ENCODE data around the gene CCDC14. TPM values are rescaled to one million over a fixed set of nuclear protein-coding genes. Genes with fewer than 3 reads are reported as not detected.
"Not testable (repeated sequence)": the region's sequence is repeated elsewhere in the genome, so short reads cannot be mapped to it uniquely, and the experiment has no call there.

The CCDC14 gene
- total RNA-seq, 3 donors from 2014 or later (not counting 1 experiment from before 2014, with no cell fraction given), result 34.7 to 38.5 (median 37.8) TPM

- no peak overlapping the region for H3K27ac ChIP-seq (ENCODE audit: low read length)
- H3K36me3 Mint-ChIP-seq, result no peaks in the 10 kb centered on the region
- H3K27me3 ChIP-seq (ENCODE audit: control insufficient read depth, insufficient read depth, low read length), result no peaks in the 10 kb centered on the region
- no peaks in the 10 kb centered on the region for H3K9me3 ChIP-seq (ENCODE audit: control insufficient read depth, insufficient read depth, low read length)
- no peaks in the 10 kb centered on the region for H3K4me1 ChIP-seq (ENCODE audit: control insufficient read depth, insufficient read depth, low read length)
- no peak overlapping the region for H3K27ac Mint-ChIP-seq
- no peaks in the 10 kb centered on the region for H3K4me1 Mint-ChIP-seq
- no peaks in the 10 kb centered on the region for H3K36me3 ChIP-seq (ENCODE audit: control insufficient read depth, insufficient read depth, low read length)
- intact Hi-C loops (cut with micrococcal nuclease), result no loop called here
- H3K4me3 Mint-ChIP-seq, result no peak overlapping the region
- H3K9me3 Mint-ChIP-seq, result no peaks in the 10 kb centered on the region
- no peak for DNase-seq
- ATAC-seq, result no peak
- TF ChIP-seq CTCF (IDR thresholded peaks at IDR 0.05), result no peak
- H3K27me3 Mint-ChIP-seq (ENCODE audit: low read depth in 2 of 2), result peaks cover 28 to 57% of the 10 kb centered on the region in 2 donors
- H3K4me3 ChIP-seq (ENCODE audit: low read length), result no peak overlapping the region
Measured at GRCh38 chr3:123971406-123971805, 10.4 kb upstream of the CCDC14 start.

GRCh38 chr3:123967260-123967659 is 6.2 kb upstream of the CCDC14 start:
- H3K36me3 Mint-ChIP-seq; H3K27ac ChIP-seq (ENCODE audit: low read length); H3K9me3 Mint-ChIP-seq; H3K4me1 Mint-ChIP-seq; H3K27me3 ChIP-seq (ENCODE audit: control insufficient read depth, insufficient read depth, low read length); H3K4me1 ChIP-seq (ENCODE audit: control insufficient read depth, insufficient read depth, low read length); H3K4me3 ChIP-seq (ENCODE audit: low read length); H3K9me3 ChIP-seq (ENCODE audit: control insufficient read depth, insufficient read depth, low read length); ATAC-seq; H3K36me3 ChIP-seq (ENCODE audit: control insufficient read depth, insufficient read depth, low read length); H3K4me3 Mint-ChIP-seq; intact Hi-C loops (cut with micrococcal nuclease); DNase-seq; H3K27ac Mint-ChIP-seq: not testable (repeated sequence)
- 69% methylated on average over 2 of the region's 2 CpGs for WGBS (ENCODE audit: insufficient coverage)
- peaks cover 23 to 44% of the 10 kb centered on the region in 2 donors for H3K27me3 Mint-ChIP-seq (ENCODE audit: low read depth in 2 of 2)

GRCh38 chr3:123966799-123967198 is 5.8 kb upstream of the CCDC14 start:
- H3K36me3 ChIP-seq (ENCODE audit: control insufficient read depth, insufficient read depth, low read length); intact Hi-C loops (cut with micrococcal nuclease); DNase-seq; H3K4me3 ChIP-seq (ENCODE audit: low read length); H3K27ac Mint-ChIP-seq; H3K27me3 ChIP-seq (ENCODE audit: control insufficient read depth, insufficient read depth, low read length); H3K27ac ChIP-seq (ENCODE audit: low read length); H3K9me3 ChIP-seq (ENCODE audit: control insufficient read depth, insufficient read depth, low read length); H3K4me1 ChIP-seq (ENCODE audit: control insufficient read depth, insufficient read depth, low read length); H3K4me1 Mint-ChIP-seq; H3K9me3 Mint-ChIP-seq; H3K4me3 Mint-ChIP-seq; H3K36me3 Mint-ChIP-seq: not testable (repeated sequence)
- peak; percentile 48 to 65 (median 52) for ATAC-seq
- H3K27me3 Mint-ChIP-seq (ENCODE audit: low read depth in 2 of 2), result peaks cover 21 to 39% of the 10 kb centered on the region in 2 donors
- WGBS (ENCODE audit: insufficient coverage), result no CpG with 5 or more reads among the region's 1 CpG

GRCh38 chr3:123964793-123965192 is 3.8 kb upstream of the CCDC14 start:
- H3K4me3 Mint-ChIP-seq; intact Hi-C loops (cut with micrococcal nuclease); H3K36me3 ChIP-seq (ENCODE audit: control insufficient read depth, insufficient read depth, low read length); DNase-seq; H3K4me3 ChIP-seq (ENCODE audit: low read length); H3K9me3 Mint-ChIP-seq; H3K27me3 ChIP-seq (ENCODE audit: control insufficient read depth, insufficient read depth, low read length); H3K9me3 ChIP-seq (ENCODE audit: control insufficient read depth, insufficient read depth, low read length); H3K27ac Mint-ChIP-seq; ATAC-seq; H3K36me3 Mint-ChIP-seq; H3K4me1 ChIP-seq (ENCODE audit: control insufficient read depth, insufficient read depth, low read length); H3K27ac ChIP-seq (ENCODE audit: low read length): not testable (repeated sequence)
- Mint-ChIP-seq H3K4me1 (peaks cover 0 to 19% of the 10 kb centered on the region in 2 donors), H3K27me3 (ENCODE audit: low read depth in 2 of 2) (peaks cover 19 to 22% of the 10 kb centered on the region in 2 donors)
- 86% methylated on average over 1 of the region's 1 CpG for WGBS (ENCODE audit: insufficient coverage)

GRCh38 chr3:123961508-123961856 is 453 bp upstream of the CCDC14 start:
- peak overlapping the region; percentile 87 to 92 for H3K27ac Mint-ChIP-seq
- DNase-seq (no peak), ATAC-seq (no peak)
- peaks cover 19 to 33% of the 10 kb centered on the region in 2 donors for H3K4me1 Mint-ChIP-seq
- Histone ChIP-seq H3K4me1 (ENCODE audit: control insufficient read depth, insufficient read depth, low read length) (no peaks in the 10 kb centered on the region), H3K27ac (ENCODE audit: low read length) (peak overlapping the region; percentile 69), H3K36me3 (ENCODE audit: control insufficient read depth, insufficient read depth, low read length) (no peaks in the 10 kb centered on the region), H3K9me3 (ENCODE audit: control insufficient read depth, insufficient read depth, low read length) (no peaks in the 10 kb centered on the region), H3K27me3 (ENCODE audit: control insufficient read depth, insufficient read depth, low read length) (no peaks in the 10 kb centered on the region), H3K4me3 (ENCODE audit: low read length) (peak overlapping the region; percentile 83)
- peak overlapping the region; percentile 97 for H3K4me3 Mint-ChIP-seq
- intact Hi-C loops (cut with micrococcal nuclease), result no loop called here
- no peaks in the 10 kb centered on the region for H3K36me3 Mint-ChIP-seq
- peaks cover 0 to 7% of the 10 kb centered on the region in 2 donors for H3K27me3 Mint-ChIP-seq (ENCODE audit: low read depth in 2 of 2)
- WGBS (ENCODE audit: insufficient coverage), result 4% methylated on average over 15 of the region's 15 CpGs
- TF ChIP-seq CTCF (IDR thresholded peaks at IDR 0.05), result no peak
- no peaks in the 10 kb centered on the region for H3K9me3 Mint-ChIP-seq
